Measurements from ENCODE around the gene SORCS2. TPM values are rescaled to one million over a fixed set of nuclear protein-coding genes. Genes with fewer than 3 reads are reported as not detected.

Gene SORCS2
- total RNA-seq, 4 donors from 2014 or later: 0.07 to 1.2 (median 0.11) TPM

DNA sequence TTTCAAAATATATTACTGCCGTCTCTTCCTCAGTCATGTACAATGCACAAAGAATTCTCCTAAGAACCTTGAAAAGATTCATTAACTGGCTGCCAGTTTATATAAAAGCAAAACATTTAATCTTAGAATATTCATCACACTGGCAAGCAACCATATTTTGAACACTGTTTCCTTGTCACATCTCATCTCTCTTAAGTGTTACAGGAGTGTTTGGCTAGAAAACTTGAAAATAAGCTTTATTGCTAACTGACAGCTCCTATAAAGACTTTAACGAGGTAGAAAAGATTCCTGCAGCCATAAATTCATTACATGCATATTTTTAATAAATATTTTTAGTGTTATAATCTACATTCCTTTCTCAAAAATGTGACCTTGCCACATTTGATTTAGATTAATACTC, 597.7 kb downstream of the SORCS2 start:
- peaks cover 0 to 11% of the 10 kb centered on the region in 2 donors for H3K36me3 ChIP-seq
- no peak overlapping the region for H3K4me3 ChIP-seq
- peaks cover 5% of the 10 kb centered on the region in 2 donors for H3K4me1 ChIP-seq
- ATAC-seq (no peak), DNase-seq (no peak)
- intact Hi-C loops (cut with DNase I; ENCODE audit: low total_unique reads): no loop called here
- H3K9me3 ChIP-seq: no peaks in the 10 kb centered on the region
- H3K27ac ChIP-seq: no peak overlapping the region
- TF ChIP-seq POLR2A (IDR thresholded peaks at IDR 0.05): no peak
- TF ChIP-seq, protein P1, sequence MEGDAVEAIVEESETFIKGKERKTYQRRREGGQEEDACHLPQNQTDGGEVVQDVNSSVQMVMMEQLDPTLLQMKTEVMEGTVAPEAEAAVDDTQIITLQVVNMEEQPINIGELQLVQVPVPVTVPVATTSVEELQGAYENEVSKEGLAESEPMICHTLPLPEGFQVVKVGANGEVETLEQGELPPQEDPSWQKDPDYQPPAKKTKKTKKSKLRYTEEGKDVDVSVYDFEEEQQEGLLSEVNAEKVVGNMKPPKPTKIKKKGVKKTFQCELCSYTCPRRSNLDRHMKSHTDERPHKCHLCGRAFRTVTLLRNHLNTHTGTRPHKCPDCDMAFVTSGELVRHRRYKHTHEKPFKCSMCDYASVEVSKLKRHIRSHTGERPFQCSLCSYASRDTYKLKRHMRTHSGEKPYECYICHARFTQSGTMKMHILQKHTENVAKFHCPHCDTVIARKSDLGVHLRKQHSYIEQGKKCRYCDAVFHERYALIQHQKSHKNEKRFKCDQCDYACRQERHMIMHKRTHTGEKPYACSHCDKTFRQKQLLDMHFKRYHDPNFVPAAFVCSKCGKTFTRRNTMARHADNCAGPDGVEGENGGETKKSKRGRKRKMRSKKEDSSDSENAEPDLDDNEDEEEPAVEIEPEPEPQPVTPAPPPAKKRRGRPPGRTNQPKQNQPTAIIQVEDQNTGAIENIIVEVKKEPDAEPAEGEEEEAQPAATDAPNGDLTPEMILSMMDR (IDR thresholded peaks at IDR 0.05 in 4 of 5, conservative IDR thresholded peaks at IDR 0.05 in 1 of 5): no peak
- H3K27me3 ChIP-seq: no peaks in the 10 kb centered on the region
- in situ Hi-C loops (cut with MboI; ENCODE audit: low sequenced_read_pairs in 4 of 4): no loop called here

DNA sequence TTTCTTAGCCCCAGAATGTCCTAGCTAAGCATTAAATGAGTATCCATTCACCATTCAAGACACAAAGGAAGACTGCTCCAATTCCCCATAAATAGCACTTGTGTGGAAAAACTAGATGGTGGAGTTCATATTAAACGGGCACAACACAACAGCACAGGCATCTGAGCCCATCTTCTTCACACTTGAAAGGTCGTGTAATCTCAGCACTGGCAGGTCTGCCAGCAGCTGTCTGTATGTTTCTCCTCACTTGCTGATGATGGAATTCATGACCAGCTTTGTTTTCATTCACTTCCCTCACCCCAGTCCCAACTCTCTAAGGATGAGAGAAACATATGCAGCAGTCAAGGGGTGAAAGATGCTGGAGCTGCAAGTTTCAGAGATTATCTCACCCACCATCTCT, 598.7 kb downstream of the SORCS2 start:
- DNase-seq (no peak), ATAC-seq (no peak)
- Histone ChIP-seq H3K36me3 (peaks cover 0 to 5% of the 10 kb centered on the region in 2 donors), H3K27me3 (no peaks in the 10 kb centered on the region), H3K4me3 (no peak overlapping the region), H3K27ac (no peak overlapping the region), H3K4me1 (peaks cover 5% of the 10 kb centered on the region in 2 donors), H3K9me3 (no peaks in the 10 kb centered on the region)
- in situ Hi-C loops (cut with MboI; ENCODE audit: low sequenced_read_pairs in 4 of 4): no loop called here
- intact Hi-C loops (cut with DNase I; ENCODE audit: low total_unique reads): no loop called here
- no peak for TF ChIP-seq POLR2A (IDR thresholded peaks at IDR 0.05)
- TF ChIP-seq, protein P1 (IDR thresholded peaks at IDR 0.05 in 4 of 5, conservative IDR thresholded peaks at IDR 0.05 in 1 of 5): no peak

Small RNA genes within 50 kb of the gene (microRNA-seq; reads per million reads assigned to microRNA genes)
- 0 reads per million in 2 donors for gene MIR4274 (ENCODE audit: borderline replicate concordance in 2 of 2)
- gene MIR4798 (ENCODE audit: borderline replicate concordance in 2 of 2): 0 reads per million in 2 donors

Other genes starting within 250 kb of the SORCS2 start
- 10 to 100 TPM; 55.4 to 70.2 (median 56.4) TPM for gene TADA2B, start 149.2 kb upstream of the SORCS2 start, total RNA-seq
- 10 to 100 TPM; 28.8 to 58.0 (median 35.8) TPM for gene GRPEL1, start 124.5 kb upstream of the SORCS2 start, total RNA-seq
- gene PSAPL1, start 242.4 kb downstream of the SORCS2 start, total RNA-seq: not detected

Measured in gastrocnemius medialis (tissue), 4 donors.